Panc1 (cell line): ENCODE results near the gene TMEM203.

ENCODE experiments used
- POLR2AphosphoS5 ChIP-seq: IDR thresholded peaks from 2 replicates; pipeline ENCODE4 v1.6.1; 2012; ENCODE audit warnings: mild to moderate bottlenecking, low read depth, low read length, moderate library complexity
- REST ChIP-seq, 2 experiments: IDR thresholded peaks; 2 replicates each; pipeline ENCODE4 v1.6.1; 2011 to 2012; ENCODE audit warnings: low read depth in 2 of 2, control low read depth in 1 of 2, low read length in 1 of 2, mild to moderate bottlenecking in 1 of 2, moderate library complexity in 1 of 2; ENCODE audit not compliant: insufficient read depth in 1 of 2
- SIN3A ChIP-seq: IDR thresholded peaks from 2 replicates; pipeline ENCODE4 v1.6.1; 2012; ENCODE audit warnings: low read depth, mild to moderate bottlenecking, low read length, moderate library complexity, borderline replicate concordance; ENCODE audit not compliant: insufficient read depth
- TCF7L2 ChIP-seq: IDR thresholded peaks from 2 replicates; pipeline ENCODE4 v1.6.1; 2011; ENCODE audit warnings: mild to moderate bottlenecking, low read depth, low read length, inconsistent platforms
- TF ChIP-seq, protein P1 (sequence below): fragments of 450-650 bp; IDR thresholded peaks from 2 replicates; pipeline ENCODE4 v1.5.1; 2017; ENCODE audit warnings: mild to moderate bottlenecking

DNA sequence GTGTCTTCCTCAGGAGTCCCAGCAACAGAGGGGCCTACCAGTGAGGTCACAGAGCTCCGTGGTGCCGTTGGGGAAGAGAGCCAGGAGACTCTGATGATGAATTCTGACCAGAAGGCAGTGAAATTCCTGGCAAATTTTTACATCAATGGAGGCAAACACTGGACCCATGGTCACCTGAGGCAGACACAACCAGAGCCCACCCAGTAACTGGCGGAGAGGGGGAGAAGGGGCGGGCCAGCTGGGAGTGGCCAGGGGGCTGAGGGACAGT is 45.7 kb upstream of the TMEM203 start, which contains the start of gene STPG3:
- TF ChIP-seq, protein P1, sequence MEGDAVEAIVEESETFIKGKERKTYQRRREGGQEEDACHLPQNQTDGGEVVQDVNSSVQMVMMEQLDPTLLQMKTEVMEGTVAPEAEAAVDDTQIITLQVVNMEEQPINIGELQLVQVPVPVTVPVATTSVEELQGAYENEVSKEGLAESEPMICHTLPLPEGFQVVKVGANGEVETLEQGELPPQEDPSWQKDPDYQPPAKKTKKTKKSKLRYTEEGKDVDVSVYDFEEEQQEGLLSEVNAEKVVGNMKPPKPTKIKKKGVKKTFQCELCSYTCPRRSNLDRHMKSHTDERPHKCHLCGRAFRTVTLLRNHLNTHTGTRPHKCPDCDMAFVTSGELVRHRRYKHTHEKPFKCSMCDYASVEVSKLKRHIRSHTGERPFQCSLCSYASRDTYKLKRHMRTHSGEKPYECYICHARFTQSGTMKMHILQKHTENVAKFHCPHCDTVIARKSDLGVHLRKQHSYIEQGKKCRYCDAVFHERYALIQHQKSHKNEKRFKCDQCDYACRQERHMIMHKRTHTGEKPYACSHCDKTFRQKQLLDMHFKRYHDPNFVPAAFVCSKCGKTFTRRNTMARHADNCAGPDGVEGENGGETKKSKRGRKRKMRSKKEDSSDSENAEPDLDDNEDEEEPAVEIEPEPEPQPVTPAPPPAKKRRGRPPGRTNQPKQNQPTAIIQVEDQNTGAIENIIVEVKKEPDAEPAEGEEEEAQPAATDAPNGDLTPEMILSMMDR: no peak
- no peak for TF ChIP-seq POLR2AphosphoS5
- no peak for TF ChIP-seq REST (IDR thresholded peaks at IDR 0.05; ENCODE audit: insufficient read depth in 1 of 2, low read depth in 2 of 2, low read length in 1 of 2)
- TF ChIP-seq SIN3A: no peak
- no peak for TF ChIP-seq TCF7L2
